Caco-2 (cell line): ENCODE data around the gene TANK. TPM values are rescaled to one million over a fixed set of nuclear protein-coding genes. Genes with fewer than 3 reads are reported as not detected.

Source experiments
- BruUV-seq: library from RNA; stranded (reverse); fragments of 400-500 nt; replicated peaks from 2 replicates; lab custom pipeline; 2021; lab: Mats Ljungman, UMichigan
- CTCF ChIA-PET: fragments of 300-600 bp; sonication (Branson Sonifier 250); formaldehyde crosslinking; loops from one replicate; lab custom pipeline; 2022; ENCODE audit warnings: antibody characterized with exemption; lab: Charles Lee
- POLR2A ChIA-PET: fragments of 300-600 bp; sonication (Branson Sonifier 250); formaldehyde crosslinking; loops from one replicate; lab custom pipeline; 2022; ENCODE audit warnings: antibody characterized with exemption; lab: Charles Lee
- DNase-seq, 2 experiments: peaks; one replicate each; pipeline versions ENCODE4 v3.0.0 to v3.0.0-alpha.2; 2020 to 2022
- H3K27me3 ChIP-seq: replicated peaks from 2 replicates; pipeline ENCODE4 v1.6.0; 2011; ENCODE audit warnings: low read length; ENCODE audit not compliant: control insufficient read depth, insufficient read depth
- H3K36me3 ChIP-seq: 2 replicates; pipeline ENCODE4 v1.5.1; 2011; ENCODE audit warnings: low read length; ENCODE audit not compliant: control insufficient read depth, insufficient read depth
- H3K4me1 ChIP-seq: fragments of 250-450 bp; sonication (Bioruptor Pico); 2 replicates; pipeline ENCODE4 v1.5.1; 2020; ENCODE audit warnings: mild to moderate bottlenecking
- H3K4me3 ChIP-seq: 2 replicates; pipeline ENCODE4 v1.5.1; 2011; ENCODE audit warnings: low read depth, mild to moderate bottlenecking, control low read depth, low read length
- H3K9me3 ChIP-seq: fragments of 250-450 bp; sonication (Bioruptor Pico); 2 replicates; pipeline ENCODE4 v1.5.1; 2020; ENCODE audit warnings: mild to moderate bottlenecking, moderate library complexity
- H3K27ac Mint-ChIP-seq: one replicate; pipeline ENCODE4 v1.8.0; 2022; ENCODE audit warnings: mixed read lengths; ENCODE audit not compliant: unreplicated experiment
- H3K27me3 Mint-ChIP-seq: one replicate; pipeline ENCODE4 v1.8.0; 2022; ENCODE audit warnings: mixed read lengths; ENCODE audit not compliant: insufficient read depth, unreplicated experiment
- H3K36me3 Mint-ChIP-seq: one replicate; pipeline ENCODE4 v1.8.0; 2022; ENCODE audit warnings: mild to moderate bottlenecking, mixed read lengths; ENCODE audit not compliant: insufficient read depth, unreplicated experiment
- H3K4me1 Mint-ChIP-seq: one replicate; pipeline ENCODE4 v1.8.0; 2022; ENCODE audit warnings: low read depth, mixed read lengths; ENCODE audit not compliant: unreplicated experiment
- H3K4me3 Mint-ChIP-seq: one replicate; pipeline ENCODE4 v1.8.0; 2022; ENCODE audit warnings: mild to moderate bottlenecking, moderate library complexity, mixed read lengths; ENCODE audit not compliant: unreplicated experiment
- H3K9me3 Mint-ChIP-seq: one replicate; pipeline ENCODE4 v1.8.0; 2022; ENCODE audit warnings: mixed read lengths; ENCODE audit not compliant: unreplicated experiment
- intact Hi-C: fragments of 100-400 bp; cut with micrococcal nuclease; formaldehyde crosslinking; loops from one replicate; pipeline ENCODE4 v1.10.0; 2022; ENCODE audit not compliant: unreplicated experiment
- total RNA-seq: library from RNA; stranded (reverse); gene quantifications from 2 replicates; pipeline ENCODE4 v1.2.3, GENCODE V29; 2022
- TF ChIP-seq, protein P1 (sequence below), 2 experiments: fragments of 200-600 bp in 1 of 2; IDR thresholded peaks; 1 replicate in 1 of 2; 2 replicates in 1 of 2; pipeline versions ENCODE4 v1.5.1 to v1.8.0; 2011 to 2022; ENCODE audit warnings: antibody characterized with exemption in 1 of 2, control low read depth in 1 of 2, inconsistent platforms in 1 of 2, low read depth in 1 of 2, low read length in 1 of 2, mild to moderate bottlenecking in 1 of 2, moderate library complexity in 1 of 2; ENCODE audit not compliant: insufficient read depth in 1 of 2, severe bottlenecking in 1 of 2, unreplicated experiment in 1 of 2

Gene TANK
- total RNA-seq, 1 experiment from 2014 or later: 56.0 TPM

DNA sequence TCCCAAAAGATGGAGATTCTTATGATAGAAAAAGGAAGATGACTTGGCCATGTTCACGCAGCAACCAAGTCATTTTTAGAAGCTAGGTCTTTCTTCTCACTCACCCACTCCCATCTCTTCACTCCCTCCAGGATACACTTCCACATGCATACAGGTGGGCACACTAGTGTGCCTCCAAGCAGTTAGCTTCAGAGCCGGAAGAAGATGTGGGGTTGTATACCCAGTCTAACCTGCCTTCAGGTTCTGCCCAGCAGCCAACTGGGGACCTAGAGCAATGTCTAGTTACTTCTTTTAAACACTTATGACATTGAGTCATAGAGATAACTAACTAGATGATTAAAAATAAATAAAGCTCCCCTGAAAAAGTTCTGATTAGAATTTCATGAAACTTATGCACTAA, 21.8 kb upstream of the TANK start:
- H3K4me3 ChIP-seq: no peak overlapping the region
- H3K36me3 ChIP-seq: no peaks in the 10 kb centered on the region
- Mint-ChIP-seq H3K4me3 (no peak overlapping the region), H3K27me3 (no peaks in the 10 kb centered on the region), H3K27ac (no peak overlapping the region), H3K4me1 (peaks cover 20% of the 10 kb centered on the region), H3K36me3 (peaks cover 10% of the 10 kb centered on the region), H3K9me3 (no peaks in the 10 kb centered on the region)
- intact Hi-C loops: no loop called here
- no peaks in the 10 kb centered on the region for H3K9me3 ChIP-seq
- TF ChIP-seq, protein P1, sequence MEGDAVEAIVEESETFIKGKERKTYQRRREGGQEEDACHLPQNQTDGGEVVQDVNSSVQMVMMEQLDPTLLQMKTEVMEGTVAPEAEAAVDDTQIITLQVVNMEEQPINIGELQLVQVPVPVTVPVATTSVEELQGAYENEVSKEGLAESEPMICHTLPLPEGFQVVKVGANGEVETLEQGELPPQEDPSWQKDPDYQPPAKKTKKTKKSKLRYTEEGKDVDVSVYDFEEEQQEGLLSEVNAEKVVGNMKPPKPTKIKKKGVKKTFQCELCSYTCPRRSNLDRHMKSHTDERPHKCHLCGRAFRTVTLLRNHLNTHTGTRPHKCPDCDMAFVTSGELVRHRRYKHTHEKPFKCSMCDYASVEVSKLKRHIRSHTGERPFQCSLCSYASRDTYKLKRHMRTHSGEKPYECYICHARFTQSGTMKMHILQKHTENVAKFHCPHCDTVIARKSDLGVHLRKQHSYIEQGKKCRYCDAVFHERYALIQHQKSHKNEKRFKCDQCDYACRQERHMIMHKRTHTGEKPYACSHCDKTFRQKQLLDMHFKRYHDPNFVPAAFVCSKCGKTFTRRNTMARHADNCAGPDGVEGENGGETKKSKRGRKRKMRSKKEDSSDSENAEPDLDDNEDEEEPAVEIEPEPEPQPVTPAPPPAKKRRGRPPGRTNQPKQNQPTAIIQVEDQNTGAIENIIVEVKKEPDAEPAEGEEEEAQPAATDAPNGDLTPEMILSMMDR (IDR thresholded peaks at IDR 0.05; ENCODE audit: insufficient read depth in 1 of 2, low read depth in 1 of 2, low read length in 1 of 2, severe bottlenecking in 1 of 2, unreplicated experiment in 1 of 2): no peak
- peaks cover 33% of the 10 kb centered on the region for H3K4me1 ChIP-seq
- BruUV-seq: no TSS peak
- CTCF ChIA-PET: no interaction called here
- no peaks in the 10 kb centered on the region for H3K27me3 ChIP-seq
- no peak for DNase-seq
- POLR2A ChIA-PET: no interaction called here

DNA sequence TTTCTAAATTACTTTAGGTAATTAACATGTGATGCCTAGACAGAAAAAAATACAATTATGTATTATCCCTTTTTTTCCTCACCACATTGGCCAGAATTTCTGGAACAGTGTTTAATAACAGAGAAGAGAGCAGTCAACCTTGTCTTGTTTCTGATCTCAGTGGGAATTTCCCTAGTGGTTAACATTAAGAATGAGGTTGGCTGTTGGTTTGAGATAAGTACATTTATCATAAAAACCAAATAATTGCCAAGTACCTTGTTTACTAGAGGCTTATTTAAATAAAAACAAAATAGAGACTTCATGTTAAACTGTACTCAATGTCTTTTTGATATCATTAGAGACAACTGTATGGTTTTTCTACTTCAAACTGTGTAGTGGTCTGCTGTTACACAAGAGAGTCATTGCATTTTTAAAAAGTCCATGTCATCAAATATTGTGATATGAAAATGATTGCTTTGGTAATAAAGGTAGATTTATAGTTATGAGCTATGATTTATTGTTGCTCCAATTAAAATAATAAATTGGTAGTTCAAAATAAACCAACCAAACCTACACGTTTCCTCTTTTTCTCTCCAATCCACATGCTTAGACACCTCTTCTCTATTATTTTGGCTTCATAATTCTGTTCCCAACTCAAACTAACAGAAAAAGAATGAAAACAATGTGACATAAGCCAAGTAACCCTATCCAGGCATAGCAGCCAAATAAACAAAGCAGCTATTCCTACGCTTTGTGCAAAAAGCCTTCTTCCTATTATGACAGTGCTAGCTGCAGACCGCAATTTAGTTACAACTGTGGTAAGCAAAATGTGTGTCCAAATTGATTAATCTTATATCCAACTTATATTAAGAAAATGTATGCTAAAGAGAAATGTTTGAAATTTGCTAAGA, 20.9 kb upstream of the TANK start:
- H3K27me3 ChIP-seq: no peaks in the 10 kb centered on the region
- Mint-ChIP-seq H3K9me3 (peaks cover 6% of the 10 kb centered on the region), H3K27me3 (no peaks in the 10 kb centered on the region), H3K4me3 (no peak overlapping the region), H3K4me1 (peaks cover 11% of the 10 kb centered on the region), H3K36me3 (peaks cover 5% of the 10 kb centered on the region), H3K27ac (no peak overlapping the region)
- TF ChIP-seq, protein P1 (IDR thresholded peaks at IDR 0.05; ENCODE audit: insufficient read depth in 1 of 2, low read depth in 1 of 2, low read length in 1 of 2, severe bottlenecking in 1 of 2, unreplicated experiment in 1 of 2): no peak
- peaks cover 26% of the 10 kb centered on the region for H3K4me1 ChIP-seq
- DNase-seq: no peak
- H3K4me3 ChIP-seq: no peak overlapping the region
- no peaks in the 10 kb centered on the region for H3K36me3 ChIP-seq
- CTCF ChIA-PET: no interaction called here
- intact Hi-C loops: no loop called here
- BruUV-seq: no TSS peak
- no peaks in the 10 kb centered on the region for H3K9me3 ChIP-seq
- POLR2A ChIA-PET: no interaction called here

GRCh38 chr2:161141033-161141432, 19.2 kb upstream of the TANK start:
- CTCF ChIA-PET: no interaction called here
- H3K36me3 Mint-ChIP-seq: no peaks in the 10 kb centered on the region
- no peak overlapping the region for H3K4me3 Mint-ChIP-seq
- POLR2A ChIA-PET: no interaction called here
- no peaks in the 10 kb centered on the region for H3K4me1 Mint-ChIP-seq
- no peaks in the 10 kb centered on the region for H3K27me3 Mint-ChIP-seq
- BruUV-seq: no TSS peak
- no peak for DNase-seq
- Histone ChIP-seq H3K9me3 (no peaks in the 10 kb centered on the region), H3K4me3 (no peak overlapping the region), H3K27me3 (no peaks in the 10 kb centered on the region), H3K36me3 (no peaks in the 10 kb centered on the region), H3K4me1 (peaks cover 9% of the 10 kb centered on the region)
- intact Hi-C loops: no loop called here
- H3K27ac Mint-ChIP-seq: no peak overlapping the region
- TF ChIP-seq, protein P1 (IDR thresholded peaks at IDR 0.05; ENCODE audit: insufficient read depth in 1 of 2, low read depth in 1 of 2, low read length in 1 of 2, severe bottlenecking in 1 of 2, unreplicated experiment in 1 of 2): no peak
- peaks cover 22% of the 10 kb centered on the region for H3K9me3 Mint-ChIP-seq
